Heart left ventricle (tissue), 16 donors: ENCODE data around the gene EPS8L1. TPM values are rescaled to one million over a fixed set of nuclear protein-coding genes. Genes with fewer than 3 reads are reported as not detected.

Experiments
- ATAC-seq, 4 donors: fragments of 200-7000 bp; cut with Tn5 transposase; one replicate each; pipeline ENCODE4 v1.9.1; 2020 to 2022; ENCODE audit warnings: moderate library complexity in 4 of 4, mild to moderate bottlenecking in 3 of 4, moderate number of reproducible peaks in 1 of 4
- DNase-seq, 5 donors: peaks; one replicate each; pipeline ENCODE4 v3.0.0-alpha.2; 2020
- H3K27ac ChIP-seq, 12 donors: fragments of 200-600 bp; sonication (generic) in 4 of 12; one replicate each; pipeline versions ENCODE4 v1.5.0 to v1.8.0; 2016 to 2022; ENCODE audit warnings: mild to moderate bottlenecking in 2 of 12
- H3K27me3 ChIP-seq, 9 donors: fragments of 200-600 bp; sonication (generic) in 2 of 9; one replicate each; pipeline versions ENCODE4 v1.5.1 to v1.8.0; 2016 to 2022; ENCODE audit warnings: mild to moderate bottlenecking in 3 of 9
- H3K36me3 ChIP-seq, 9 donors: fragments of 200-600 bp; sonication (generic) in 2 of 9; one replicate each; pipeline versions ENCODE4 v1.5.0 to v1.8.0; 2018 to 2022; ENCODE audit warnings: mild to moderate bottlenecking in 2 of 9
- H3K4me1 ChIP-seq, 12 donors: fragments of 200-600 bp; sonication (generic) in 4 of 12; one replicate each; pipeline versions ENCODE4 v1.5.0 to v1.8.0; 2016 to 2022; ENCODE audit warnings: mild to moderate bottlenecking in 3 of 12
- H3K4me3 ChIP-seq, 12 donors: fragments of 200-600 bp; sonication (generic) in 4 of 12; one replicate each; pipeline versions ENCODE4 v1.5.0 to v1.8.0; 2017 to 2022; ENCODE audit warnings: mild to moderate bottlenecking in 9 of 12, moderate library complexity in 4 of 12
- H3K9me3 ChIP-seq, 12 donors: fragments of 200-600 bp; sonication (generic) in 4 of 12; one replicate each; pipeline versions ENCODE4 v1.5.0 to v1.8.0; 2016 to 2022; ENCODE audit warnings: mild to moderate bottlenecking in 1 of 12
- POLR2A ChIP-seq, 2 donors: fragments of 450-650 bp; IDR thresholded peaks; one replicate each; pipeline ENCODE4 v1.6.1; 2017; ENCODE audit warnings: antibody characterized with exemption in 2 of 2, mild to moderate bottlenecking in 2 of 2, moderate library complexity in 2 of 2
- WGBS, 4 donors: extraction: QIAGEN DNeasy Blood & Tissue Kit in 2 of 4; methylation state at CpG; one replicate each; pipeline versions ENCODE4 v1.1.5 to v1.1.7; 2013 to 2018; 5-methylcytosine and 5-hydroxymethylcytosine counted together
- intact Hi-C, 10 donors: fragments of 100-400 bp; cut with DNase I; formaldehyde crosslinking; loops; one replicate each; pipeline versions ENCODE4 v1.11.1 to v1.14.2; 2022
- polyA plus RNA-seq, 2 donors: library from polyadenylated mRNA; stranded (reverse); fragments of 200-250 nt; gene quantifications; one replicate each; pipeline ENCODE4 v1.2.3, GENCODE V29; 2013
- total RNA-seq, 9 donors: library from RNA; depleted of rRNA in 2 of 9; stranded (reverse); fragments of >200 nt in 2 of 9; fragmentation: NEBNext Ultra II Directional in 3 of 9; extraction: Animal tissue kit (Norgen Biotek cat#: 25700) in 3 of 9; gene quantifications; one replicate each; pipeline versions ENCODE4 v1.1.0 to v1.2.4, GENCODE V29; 2016 to 2023
- TF ChIP-seq, protein P1 (sequence below), 12 donors: fragments of 200-600 bp; sonication (generic) in 4 of 12; IDR thresholded peaks; one replicate each; pipeline versions ENCODE4 v1.5.0 to v1.8.0; 2018 to 2022; ENCODE audit warnings: antibody characterized with exemption in 12 of 12, mild to moderate bottlenecking in 5 of 12
- donor health status: ischemic (EF 13 %, LVEDD 7.1; RV severe dilation, severe dysfunction).
- donor health status: healthy with polysubstance abuse.
- donor health status: DM: no; HTN: yes; CAD: no.
- donor health status: DM: no; HTN: no; CAD: no.
- donor health status: ischemic (EF 25% LVEDD 6.9; RV normal size, moderate dysfunction).
- donor health status: ischemic (EF 25% LVEDD 5.7; RV mildly dilated, moderate dysfunction).
- donor health status: healthy.
- donor health status: DM: yes; HTN: yes; CAD: no.
- donor health status: ischemic (EF 35%, LVEDD 5.7; RV mildly dilated, moderate dysfunction).
- donor health status: nonischemic (EF 11% LVEDD 7.7; RV severe dilation, severe dysfunction).
- donor health status: DM: yes; HTN: yes; CAD: no.
- donor health status: PGD.
- donor health status: ischemic (EF 29% LVEDD 5.4; RV normal size, mild dysfunction).
- donor health status: nonischemic (EF 23%, LVEDD 6.1; RV moderate dilation, normal function).

Gene EPS8L1
- total and polyA plus RNA-seq, 11 donors = 0.44 to 25.5 (median 2.0) TPM

GRCh38 chr19:55083004-55083850 lies 7.6 kb downstream of the EPS8L1 start:
- no peaks in the 10 kb centered on the region for H3K36me3 ChIP-seq
- H3K9me3 ChIP-seq = no peaks in the 10 kb centered on the region
- no peak overlapping the region for H3K27ac ChIP-seq
- ATAC-seq (no peak), DNase-seq (peak in 2 of 5 donors; percentile 20 to 52)
- H3K4me3 ChIP-seq = no peak overlapping the region
- no peak for TF ChIP-seq POLR2A (IDR thresholded peaks at IDR 0.05)
- TF ChIP-seq, protein P1, sequence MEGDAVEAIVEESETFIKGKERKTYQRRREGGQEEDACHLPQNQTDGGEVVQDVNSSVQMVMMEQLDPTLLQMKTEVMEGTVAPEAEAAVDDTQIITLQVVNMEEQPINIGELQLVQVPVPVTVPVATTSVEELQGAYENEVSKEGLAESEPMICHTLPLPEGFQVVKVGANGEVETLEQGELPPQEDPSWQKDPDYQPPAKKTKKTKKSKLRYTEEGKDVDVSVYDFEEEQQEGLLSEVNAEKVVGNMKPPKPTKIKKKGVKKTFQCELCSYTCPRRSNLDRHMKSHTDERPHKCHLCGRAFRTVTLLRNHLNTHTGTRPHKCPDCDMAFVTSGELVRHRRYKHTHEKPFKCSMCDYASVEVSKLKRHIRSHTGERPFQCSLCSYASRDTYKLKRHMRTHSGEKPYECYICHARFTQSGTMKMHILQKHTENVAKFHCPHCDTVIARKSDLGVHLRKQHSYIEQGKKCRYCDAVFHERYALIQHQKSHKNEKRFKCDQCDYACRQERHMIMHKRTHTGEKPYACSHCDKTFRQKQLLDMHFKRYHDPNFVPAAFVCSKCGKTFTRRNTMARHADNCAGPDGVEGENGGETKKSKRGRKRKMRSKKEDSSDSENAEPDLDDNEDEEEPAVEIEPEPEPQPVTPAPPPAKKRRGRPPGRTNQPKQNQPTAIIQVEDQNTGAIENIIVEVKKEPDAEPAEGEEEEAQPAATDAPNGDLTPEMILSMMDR (IDR thresholded peaks at IDR 0.05) = no peak
- 34 to 61% (median 43%) methylated on average over 30 to 42 of the region's 42 CpGs for WGBS, 4 donors
- H3K27me3 ChIP-seq = peaks cover 29 to 84% (median 53%) of the 10 kb centered on the region in 9 donors
- peaks cover 0 to 54% (median 40%) of the 10 kb centered on the region in 12 donors for H3K4me1 ChIP-seq
- intact Hi-C loops = no loop called here

- H3K4me3 ChIP-seq = no peak overlapping the region
- intact Hi-C loops = no loop called here
- H3K9me3 ChIP-seq = no peaks in the 10 kb centered on the region
- WGBS, 4 donors = 81 to 86% (median 83%) methylated on average over 10 of the region's 10 CpGs
- H3K4me1 ChIP-seq = peaks cover 0 to 65% (median 44%) of the 10 kb centered on the region in 12 donors
- H3K27ac ChIP-seq = no peak overlapping the region
- H3K36me3 ChIP-seq = no peaks in the 10 kb centered on the region
- ATAC-seq (no peak), DNase-seq (peak in 2 of 5 donors; percentile 10 to 33)
- TF ChIP-seq POLR2A (IDR thresholded peaks at IDR 0.05) = no peak
- TF ChIP-seq, protein P1 (IDR thresholded peaks at IDR 0.05) = no peak
- peaks cover 25 to 82% (median 53%) of the 10 kb centered on the region in 9 donors for H3K27me3 ChIP-seq
Observed at GRCh38 chr19:55084416-55084815, 8.7 kb downstream of the EPS8L1 start.

DNA sequence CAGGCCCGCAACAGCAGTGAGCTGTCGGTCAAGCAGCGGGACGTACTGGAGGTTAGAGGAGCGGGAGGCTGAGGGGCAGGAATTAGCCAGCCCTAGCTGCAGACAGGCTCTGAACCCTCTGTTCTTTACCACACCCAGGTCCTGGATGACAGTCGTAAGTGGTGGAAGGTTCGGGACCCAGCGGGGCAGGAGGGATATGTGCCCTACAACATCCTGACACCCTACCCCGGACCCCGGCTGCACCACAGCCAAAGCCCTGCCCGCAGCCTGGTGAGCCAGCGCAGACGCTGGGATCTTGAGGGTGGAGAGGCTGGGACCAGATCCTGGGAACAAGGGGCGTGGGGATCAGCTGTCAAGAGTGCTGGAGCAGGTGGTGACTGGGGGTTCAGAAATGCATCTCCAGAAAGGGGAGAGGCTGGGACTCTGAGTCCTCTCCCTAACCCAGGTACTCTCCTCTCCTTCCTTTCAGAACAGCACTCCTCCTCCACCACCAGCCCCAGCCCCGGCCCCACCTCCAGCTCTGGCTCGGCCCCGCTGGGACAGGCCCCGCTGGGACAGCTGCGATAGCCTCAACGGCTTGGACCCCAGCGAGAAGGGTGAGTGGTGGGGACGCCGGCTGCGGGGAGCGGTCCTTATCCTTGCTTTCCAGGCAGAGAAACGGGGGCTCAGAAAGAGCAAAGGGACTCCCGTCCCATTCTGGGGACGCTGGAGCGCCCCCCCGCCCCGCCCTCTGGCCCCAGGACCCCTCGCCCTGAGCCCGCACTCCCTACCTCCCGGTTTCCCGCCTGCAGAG lies 10.4 kb downstream of the EPS8L1 start:
- H3K27ac ChIP-seq = peak overlapping the region in 5 of 12 donors; percentile 14 to 66 (median 56)
- peaks cover 0 to 16% (median 11%) of the 10 kb centered on the region in 9 donors for H3K36me3 ChIP-seq
- H3K4me3 ChIP-seq = peak overlapping the region; percentile 37 to 67 (median 54)
- 25 to 42% (median 35%) methylated on average over 24 to 35 of the region's 35 CpGs for WGBS, 4 donors
- peak in 2 of 5 donors; percentile 39 to 57 for DNase-seq
- peaks cover 0 to 55% (median 33%) of the 10 kb centered on the region in 12 donors for H3K4me1 ChIP-seq
- intact Hi-C loops = no loop called here
- TF ChIP-seq, protein P1 (IDR thresholded peaks at IDR 0.05) = no peak
- peaks cover 12 to 64% (median 37%) of the 10 kb centered on the region in 9 donors for H3K27me3 ChIP-seq
- H3K9me3 ChIP-seq = no peaks in the 10 kb centered on the region
- no peak for ATAC-seq
